Measurements from ENCODE around the gene KCNA10. TPM values are rescaled to one million over a fixed set of nuclear protein-coding genes. Genes with fewer than 3 reads are reported as not detected.
A peak's percentile ranks its signal among the peaks of the same experiment; 100 is the strongest.

KCNA10 gene
- total and polyA plus RNA-seq, 10 of the 15 experiments (the other 5 are each of a cell fraction or from before 2014, with no cell fraction given): not detected

- ChIA-PET POLR2A (no interaction called here), CTCF (interaction anchor here (0.8 to 2.8 kb wide), 2 partner anchors 72 to 223 kb away, joined by 3 to 6 read pairs; no protein-coding TSS in a partner anchor), SMC1A (ENCODE audit: uncharacterized antibody, unreplicated experiment) (interaction anchor here (1.5 to 2.0 kb wide), 2 partner anchors 14 to 240 kb away, joined by 4 to 5 read pairs; no protein-coding TSS in a partner anchor), RAD21 (ENCODE audit: unreplicated experiment) (no interaction called here)
- BruUV-seq (replicated peaks): no TSS peak
- WGBS (ENCODE audit: insufficient coverage, insufficient replicate concordance, low lambda C conversion rate, missing lambda C conversion rate): 19% methylated on average over 4 of the region's 4 CpGs
- no peak overlapping the region for H2AFZ ChIP-seq (ENCODE audit: control insufficient read depth, low read depth, low read length)
- H3K27me3 ChIP-seq (replicated peaks in 1 of 2; ENCODE audit: control insufficient read depth in 2 of 2, insufficient read depth in 2 of 2, low read length in 1 of 2): peaks cover 0 to 3% of the 10 kb centered on the region in 2 experiments; a peak in 2 of 4 replicates
- DNase-seq (ENCODE audit: low read depth, low spot score) (no peak), FAIRE-seq (no peak), ATAC-seq (no peak)
- H3K9me3 ChIP-seq (replicated peaks; ENCODE audit: control insufficient read depth, insufficient read depth, low read length): no peaks in the 10 kb centered on the region
- H3K27ac ChIP-seq (ENCODE audit: control insufficient read depth, insufficient read depth): no peak overlapping the region
- H3K4me2 ChIP-seq (ENCODE audit: control insufficient read depth, insufficient read depth): no peak overlapping the region
- intact Hi-C loops (cut with micrococcal nuclease; ENCODE audit: unreplicated experiment) (no loop called here), in situ Hi-C loops (cut with MboI) (no loop called here)
- H4K20me1 ChIP-seq (ENCODE audit: control insufficient read depth, insufficient read depth): no peaks in the 10 kb centered on the region
- H3K36me3 ChIP-seq (ENCODE audit: control insufficient read depth in 2 of 2, insufficient read depth in 2 of 2, low read length in 1 of 2): no peaks in the 10 kb centered on the region
- no peaks in the 10 kb centered on the region for H3K79me2 ChIP-seq (ENCODE audit: control insufficient read depth, insufficient read depth, low read length)
- H3K9ac ChIP-seq (ENCODE audit: control insufficient read depth, insufficient read depth, low read length): no peak overlapping the region
- no peaks in the 10 kb centered on the region for H3K4me1 ChIP-seq (ENCODE audit: control insufficient read depth, insufficient read depth, low read length)
- no peak for TF ChIP-seq POLR2A (IDR thresholded peaks at IDR 0.05; ENCODE audit: low read depth, low read length)
- peak; percentile 92 for TF ChIP-seq REST (IDR thresholded peaks at IDR 0.05; ENCODE audit: low read depth, low read length)
- H3K4me3 ChIP-seq: no peak overlapping the region
These were observed 23.8 kb upstream of the KCNA10 start for GRCh38 chr1:110542725-110543124.

- Histone ChIP-seq H3K36me3 (ENCODE audit: control insufficient read depth in 2 of 2, insufficient read depth in 2 of 2, low read length in 1 of 2) (no peaks in the 10 kb centered on the region), H4K20me1 (ENCODE audit: control insufficient read depth, insufficient read depth) (no peaks in the 10 kb centered on the region), H3K9me3 (replicated peaks; ENCODE audit: control insufficient read depth, insufficient read depth, low read length) (no peaks in the 10 kb centered on the region), H2AFZ (ENCODE audit: control insufficient read depth, low read depth, low read length) (no peak overlapping the region), H3K27ac (ENCODE audit: control insufficient read depth, insufficient read depth) (no peak overlapping the region), H3K4me1 (ENCODE audit: control insufficient read depth, insufficient read depth, low read length) (no peaks in the 10 kb centered on the region), H3K79me2 (ENCODE audit: control insufficient read depth, insufficient read depth, low read length) (no peaks in the 10 kb centered on the region), H3K4me3 (no peak overlapping the region), H3K27me3 (replicated peaks in 1 of 2; ENCODE audit: control insufficient read depth in 2 of 2, insufficient read depth in 2 of 2, low read length in 1 of 2) (peaks cover 0 to 3% of the 10 kb centered on the region in 2 experiments; a peak in 2 of 4 replicates), H3K9ac (ENCODE audit: control insufficient read depth, insufficient read depth, low read length) (no peak overlapping the region), H3K4me2 (ENCODE audit: control insufficient read depth, insufficient read depth) (no peak overlapping the region)
- RAD21 ChIA-PET (ENCODE audit: unreplicated experiment): no interaction called here
- DNase-seq (ENCODE audit: low read depth, low spot score): no peak
- POLR2A ChIA-PET: no interaction called here
- no peak for ATAC-seq
- intact Hi-C loops (cut with micrococcal nuclease; ENCODE audit: unreplicated experiment) (no loop called here), in situ Hi-C loops (cut with MboI) (no loop called here)
- CTCF ChIA-PET: interaction anchor here (1.4 to 2.8 kb wide), 2 partner anchors 20 to 224 kb away, joined by 4 to 6 read pairs; no protein-coding TSS in a partner anchor
- SMC1A ChIA-PET (ENCODE audit: uncharacterized antibody, unreplicated experiment): interaction anchor here (1.5 kb wide), 1 partner anchor 15 kb away, joined by 4 read pairs; no protein-coding TSS in a partner anchor
- FAIRE-seq: no peak
- WGBS (ENCODE audit: insufficient coverage, insufficient replicate concordance, low lambda C conversion rate, missing lambda C conversion rate): 5% methylated on average over 1 of the region's 1 CpG
- BruUV-seq (replicated peaks): no TSS peak
- TF ChIP-seq ZNF274 (IDR thresholded peaks at IDR 0.05; ENCODE audit: insufficient read depth, insufficient read length): no peak
- TF ChIP-seq STAT1 (conservative IDR thresholded peaks at IDR 0.05): no peak
- TF ChIP-seq PAX5 (IDR thresholded peaks at IDR 0.05; ENCODE audit: borderline replicate concordance, low read depth, low read length): no peak
- TF ChIP-seq TCF7 (IDR thresholded peaks at IDR 0.05; ENCODE audit: borderline replicate concordance): no peak
- no peak for TF ChIP-seq POLR2A (IDR thresholded peaks at IDR 0.05; ENCODE audit: low read depth, low read length)
- no peak for TF ChIP-seq E2F4 (IDR thresholded peaks at IDR 0.05; ENCODE audit: low read depth, low read length)
- TF ChIP-seq SP1 (IDR thresholded peaks at IDR 0.05; ENCODE audit: low read depth, low read length): no peak
- TF ChIP-seq CHD1 (IDR thresholded peaks at IDR 0.05; ENCODE audit: low read depth, low read length): no peak
These were observed 23.0 kb upstream of the KCNA10 start for GRCh38 chr1:110541906-110542395.
